ENCODE measurements around the gene PRKD1.

PRKD1 gene

DNA sequence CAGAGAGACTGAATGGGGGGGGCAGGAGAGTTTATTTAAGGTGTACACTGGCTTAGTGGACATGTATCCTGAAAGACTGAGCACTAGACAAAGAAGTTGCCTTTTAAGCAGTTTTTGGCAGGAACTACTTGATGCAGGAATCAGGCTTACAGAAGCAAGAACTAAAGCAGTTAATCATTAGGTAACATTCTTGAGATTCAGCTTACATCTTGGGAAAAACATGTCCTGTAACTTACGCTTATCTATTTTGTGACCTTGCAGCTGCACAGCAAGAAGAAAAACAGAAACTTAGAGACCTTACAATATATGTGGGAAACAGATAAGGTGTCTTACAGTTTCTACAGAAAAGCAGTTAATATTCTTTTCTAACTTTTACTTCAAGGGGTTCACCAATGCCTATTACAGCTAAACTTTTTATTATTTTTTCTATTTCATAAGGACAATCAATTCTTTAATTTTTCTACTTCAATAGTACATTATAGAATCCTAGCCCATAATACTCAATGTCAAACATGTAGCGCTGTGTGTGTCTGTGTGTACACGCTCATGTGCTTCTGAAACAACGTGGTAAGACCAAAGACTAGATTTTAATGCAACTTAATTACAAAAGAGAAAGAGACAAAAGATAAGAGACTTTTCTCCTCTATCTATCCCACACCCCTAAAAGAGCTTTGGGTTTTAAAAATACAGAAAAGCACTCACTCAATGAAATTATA, 276.9 kb downstream of the PRKD1 start:
- no peaks in the 10 kb centered on the region for H3K4me1 ChIP-seq (ENCODE audit: control insufficient read depth, insufficient read depth, low read length)
- H3K4me3 ChIP-seq (ENCODE audit: low read depth, low read length): no peak overlapping the region
- H3K9ac ChIP-seq (ENCODE audit: low read length): no peak overlapping the region
- no peaks in the 10 kb centered on the region for H3K27me3 ChIP-seq (ENCODE audit: control insufficient read depth, insufficient read depth, low read length)
- H3K36me3 ChIP-seq (ENCODE audit: control insufficient read depth, insufficient read depth, low read length): no peaks in the 10 kb centered on the region
- peaks cover 27% of the 10 kb centered on the region for H3K9me3 ChIP-seq (ENCODE audit: control insufficient read depth, insufficient read depth, low read depth, low read length)
- H3K27ac ChIP-seq (ENCODE audit: low read depth, low read length): no peak overlapping the region

DNA sequence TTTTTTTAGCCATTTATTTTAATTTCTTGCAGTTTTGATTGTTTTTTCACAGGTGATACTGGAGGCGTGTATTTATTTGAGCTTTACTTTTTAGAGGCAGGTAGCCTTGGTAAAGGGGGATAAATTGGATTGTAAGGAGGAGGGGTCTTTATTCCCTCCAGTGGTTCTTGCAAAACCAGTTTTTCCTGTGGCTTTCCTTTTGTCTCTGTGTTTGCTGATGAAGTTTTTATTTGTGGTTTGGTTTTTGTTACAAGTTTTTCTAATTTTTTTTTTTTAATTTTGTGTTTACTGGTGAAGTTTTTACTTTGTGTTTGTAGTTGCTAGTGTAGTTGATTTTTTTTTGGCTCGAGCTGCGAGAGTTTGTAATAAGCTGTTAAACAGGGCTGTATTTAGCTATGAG, 278.5 kb downstream of the PRKD1 start:
- H3K9me3 ChIP-seq (ENCODE audit: control insufficient read depth, insufficient read depth, low read depth, low read length): peaks cover 27% of the 10 kb centered on the region
- no peak overlapping the region for H3K9ac ChIP-seq (ENCODE audit: low read length)
- no peaks in the 10 kb centered on the region for H3K36me3 ChIP-seq (ENCODE audit: control insufficient read depth, insufficient read depth, low read length)
- H3K27ac ChIP-seq (ENCODE audit: low read depth, low read length): no peak overlapping the region
- H3K4me3 ChIP-seq (ENCODE audit: low read depth, low read length): no peak overlapping the region
- no peaks in the 10 kb centered on the region for H3K4me1 ChIP-seq (ENCODE audit: control insufficient read depth, insufficient read depth, low read length)
- H3K27me3 ChIP-seq (ENCODE audit: control insufficient read depth, insufficient read depth, low read length): no peaks in the 10 kb centered on the region

DNA sequence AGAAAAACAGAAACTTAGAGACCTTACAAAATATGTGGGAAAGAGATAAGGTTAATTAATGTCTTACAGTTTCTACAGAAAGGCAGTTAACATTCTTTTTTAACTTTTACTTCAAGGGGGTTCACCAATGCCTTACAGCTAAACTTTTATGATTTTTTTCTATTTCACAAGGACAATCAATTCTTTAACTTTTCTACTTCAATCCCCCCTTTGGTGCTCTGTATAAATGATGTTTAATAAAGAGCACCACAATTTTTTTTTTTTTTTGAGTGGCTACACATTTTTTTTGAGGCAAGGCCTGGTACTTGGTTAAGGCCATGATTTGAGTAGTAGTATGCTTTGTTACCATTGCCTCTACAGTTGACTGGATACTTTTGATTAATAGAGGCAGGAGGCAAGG, 279.6 kb downstream of the PRKD1 start:
- H3K4me3 ChIP-seq (ENCODE audit: low read depth, low read length): no peak overlapping the region
- H3K27ac ChIP-seq (ENCODE audit: low read depth, low read length): no peak overlapping the region
- H3K9me3 ChIP-seq (ENCODE audit: control insufficient read depth, insufficient read depth, low read depth, low read length): peaks cover 27% of the 10 kb centered on the region
- H3K36me3 ChIP-seq (ENCODE audit: control insufficient read depth, insufficient read depth, low read length): no peaks in the 10 kb centered on the region
- no peaks in the 10 kb centered on the region for H3K27me3 ChIP-seq (ENCODE audit: control insufficient read depth, insufficient read depth, low read length)
- H3K9ac ChIP-seq (ENCODE audit: low read length): no peak overlapping the region
- H3K4me1 ChIP-seq (ENCODE audit: control insufficient read depth, insufficient read depth, low read length): no peaks in the 10 kb centered on the region

DNA sequence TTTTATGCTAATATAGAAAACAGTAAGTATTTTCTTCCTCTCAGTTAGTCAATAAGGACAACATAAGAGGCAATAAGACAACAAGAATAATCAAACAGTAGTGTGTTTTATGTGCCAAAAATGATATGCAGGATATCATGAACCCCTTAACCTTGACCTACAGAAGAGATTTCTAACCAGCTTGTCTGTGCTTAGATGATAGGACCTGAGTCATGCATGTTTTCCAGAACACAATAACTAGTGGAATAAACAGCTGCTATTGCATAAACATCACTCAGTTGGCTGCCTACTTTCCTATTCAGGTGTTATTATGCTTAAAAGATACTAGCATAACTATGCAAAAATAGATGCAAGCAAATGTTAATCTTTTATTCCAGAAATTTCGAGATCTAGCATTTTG, 282.5 kb downstream of the PRKD1 start:
- H3K27me3 ChIP-seq (ENCODE audit: control insufficient read depth, insufficient read depth, low read length): no peaks in the 10 kb centered on the region
- no peak overlapping the region for H3K27ac ChIP-seq (ENCODE audit: low read depth, low read length)
- H3K36me3 ChIP-seq (ENCODE audit: control insufficient read depth, insufficient read depth, low read length): no peaks in the 10 kb centered on the region
- no peaks in the 10 kb centered on the region for H3K4me1 ChIP-seq (ENCODE audit: control insufficient read depth, insufficient read depth, low read length)
- no peak overlapping the region for H3K4me3 ChIP-seq (ENCODE audit: low read depth, low read length)
- H3K9ac ChIP-seq (ENCODE audit: low read length): no peak overlapping the region
- H3K9me3 ChIP-seq (ENCODE audit: control insufficient read depth, insufficient read depth, low read depth, low read length): peaks cover 23% of the 10 kb centered on the region

DNA sequence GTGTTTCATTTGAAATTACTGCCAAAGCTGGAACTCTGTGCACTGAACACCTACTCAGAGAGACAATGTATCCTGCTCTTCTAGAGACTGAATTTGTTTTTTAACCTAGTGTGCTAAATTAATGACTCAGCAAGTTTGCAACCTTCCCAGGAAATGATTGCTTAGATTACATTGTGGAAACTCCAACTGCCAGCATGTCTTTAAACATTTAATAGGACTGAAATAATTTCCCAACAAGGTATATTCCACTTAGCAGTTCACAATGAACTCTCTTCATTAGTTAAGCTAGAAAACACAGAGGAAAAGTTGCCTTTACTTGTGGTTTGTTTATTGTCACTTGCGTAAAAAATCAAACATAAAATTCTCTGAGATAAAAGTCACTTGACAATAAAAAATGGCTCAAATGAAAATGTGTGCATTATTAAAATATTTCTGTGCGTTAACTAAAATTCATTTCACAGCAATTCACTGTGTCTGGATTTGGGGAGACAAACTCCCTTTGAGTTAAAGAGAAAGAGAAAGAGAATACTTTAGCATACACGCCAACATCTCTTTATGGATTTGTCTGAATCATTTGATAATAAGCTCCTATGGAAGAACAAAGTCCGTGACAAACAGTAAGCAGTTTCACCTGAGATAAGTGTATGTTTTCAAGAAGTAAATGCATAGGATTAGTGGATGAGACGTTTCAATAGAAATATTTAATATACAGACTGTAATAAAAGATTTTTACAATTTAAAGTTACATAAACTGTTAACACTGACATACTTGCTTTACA, 284.0 kb downstream of the PRKD1 start:
- H3K36me3 ChIP-seq (ENCODE audit: control insufficient read depth, insufficient read depth, low read length): no peaks in the 10 kb centered on the region
- H3K9me3 ChIP-seq (ENCODE audit: control insufficient read depth, insufficient read depth, low read depth, low read length): peaks cover 23% of the 10 kb centered on the region
- H3K9ac ChIP-seq (ENCODE audit: low read length): no peak overlapping the region
- no peaks in the 10 kb centered on the region for H3K4me1 ChIP-seq (ENCODE audit: control insufficient read depth, insufficient read depth, low read length)
- H3K27ac ChIP-seq (ENCODE audit: low read depth, low read length): no peak overlapping the region
- no peak overlapping the region for H3K4me3 ChIP-seq (ENCODE audit: low read depth, low read length)
- H3K27me3 ChIP-seq (ENCODE audit: control insufficient read depth, insufficient read depth, low read length): no peaks in the 10 kb centered on the region

DNA sequence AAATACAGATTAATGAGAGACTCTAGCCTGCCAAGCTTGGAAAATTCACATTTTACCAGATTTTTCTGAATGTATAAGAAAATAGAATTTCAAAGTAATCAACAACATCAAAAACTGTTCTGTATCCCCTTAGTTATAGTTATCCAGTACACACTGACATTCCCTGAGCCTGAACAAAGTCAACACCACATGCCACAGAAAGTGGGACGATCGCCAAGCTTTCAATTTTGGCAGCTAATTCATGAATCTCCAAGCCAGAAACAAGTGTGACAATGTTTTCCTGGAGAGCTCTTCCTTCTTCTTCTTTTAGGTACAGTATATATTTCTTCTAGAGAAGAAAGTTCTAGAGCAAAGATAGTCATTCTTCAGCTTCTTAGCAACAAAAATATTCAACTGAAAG, 290.2 kb downstream of the PRKD1 start:
- no peaks in the 10 kb centered on the region for H3K9me3 ChIP-seq (ENCODE audit: control insufficient read depth, insufficient read depth, low read depth, low read length)
- H3K9ac ChIP-seq (ENCODE audit: low read length): no peak overlapping the region
- H3K36me3 ChIP-seq (ENCODE audit: control insufficient read depth, insufficient read depth, low read length): no peaks in the 10 kb centered on the region
- no peaks in the 10 kb centered on the region for H3K27me3 ChIP-seq (ENCODE audit: control insufficient read depth, insufficient read depth, low read length)
- no peaks in the 10 kb centered on the region for H3K4me1 ChIP-seq (ENCODE audit: control insufficient read depth, insufficient read depth, low read length)
- H3K4me3 ChIP-seq (ENCODE audit: low read depth, low read length): no peak overlapping the region
- no peak overlapping the region for H3K27ac ChIP-seq (ENCODE audit: low read depth, low read length)

DNA sequence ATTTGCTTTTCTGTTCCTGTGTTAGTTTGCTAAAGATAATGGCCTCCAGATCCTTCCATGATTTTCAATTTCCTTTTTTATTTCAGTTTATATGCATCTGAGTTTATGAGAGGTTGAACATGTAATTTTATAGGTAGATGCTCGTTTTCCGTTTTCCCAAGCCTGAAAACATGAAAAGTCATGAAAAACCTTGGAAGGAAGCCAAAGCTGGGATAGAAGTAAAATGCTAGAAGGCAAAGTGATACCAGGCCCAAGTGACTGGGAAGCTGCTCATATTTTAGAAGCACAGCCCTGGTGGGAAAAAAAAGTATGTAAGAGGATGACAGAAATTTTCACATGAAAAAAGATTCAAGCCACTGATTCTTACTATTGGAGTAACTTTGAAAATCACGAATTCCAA, 290.8 kb downstream of the PRKD1 start:
- Histone ChIP-seq H3K9me3 (ENCODE audit: control insufficient read depth, insufficient read depth, low read depth, low read length) (no peaks in the 10 kb centered on the region), H3K9ac (ENCODE audit: low read length) (no peak overlapping the region), H3K36me3 (ENCODE audit: control insufficient read depth, insufficient read depth, low read length) (no peaks in the 10 kb centered on the region), H3K27ac (ENCODE audit: low read depth, low read length) (no peak overlapping the region), H3K27me3 (ENCODE audit: control insufficient read depth, insufficient read depth, low read length) (no peaks in the 10 kb centered on the region), H3K4me3 (ENCODE audit: low read depth, low read length) (no peak overlapping the region), H3K4me1 (ENCODE audit: control insufficient read depth, insufficient read depth, low read length) (no peaks in the 10 kb centered on the region)

DNA sequence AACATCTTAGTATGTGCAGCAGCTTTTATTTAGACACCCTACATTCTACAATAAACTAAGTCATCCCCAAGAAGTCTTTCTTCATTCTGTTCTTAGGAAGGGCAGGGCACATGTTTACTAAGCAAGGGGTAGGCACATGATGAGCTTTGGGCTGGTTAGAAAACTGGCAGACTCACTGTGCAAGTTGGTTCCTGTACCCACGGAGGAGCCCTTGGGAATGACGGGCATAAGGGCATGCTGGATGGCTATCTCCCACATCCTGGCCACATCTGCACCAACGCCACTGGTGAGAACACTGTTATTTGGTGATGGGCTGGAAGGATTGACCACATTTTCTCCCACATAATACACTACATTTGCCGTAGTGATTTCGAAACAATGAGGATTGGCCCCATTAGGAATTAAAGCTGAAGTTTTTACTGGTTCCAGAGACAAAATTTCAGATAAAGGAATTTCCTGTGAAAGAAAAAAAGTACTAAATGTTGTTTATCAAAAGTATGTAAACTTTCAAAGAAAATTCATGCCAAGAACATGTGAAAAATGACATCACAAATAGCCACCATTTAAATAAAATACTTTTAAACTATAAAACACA, 297.0 kb downstream of the PRKD1 start:
- H3K9ac ChIP-seq (ENCODE audit: low read length): no peak overlapping the region
- H3K4me1 ChIP-seq (ENCODE audit: control insufficient read depth, insufficient read depth, low read length): no peaks in the 10 kb centered on the region
- H3K27ac ChIP-seq (ENCODE audit: low read depth, low read length): no peak overlapping the region
- H3K27me3 ChIP-seq (ENCODE audit: control insufficient read depth, insufficient read depth, low read length): no peaks in the 10 kb centered on the region
- no peaks in the 10 kb centered on the region for H3K36me3 ChIP-seq (ENCODE audit: control insufficient read depth, insufficient read depth, low read length)
- no peak overlapping the region for H3K4me3 ChIP-seq (ENCODE audit: low read depth, low read length)
- no peaks in the 10 kb centered on the region for H3K9me3 ChIP-seq (ENCODE audit: control insufficient read depth, insufficient read depth, low read depth, low read length)

DNA sequence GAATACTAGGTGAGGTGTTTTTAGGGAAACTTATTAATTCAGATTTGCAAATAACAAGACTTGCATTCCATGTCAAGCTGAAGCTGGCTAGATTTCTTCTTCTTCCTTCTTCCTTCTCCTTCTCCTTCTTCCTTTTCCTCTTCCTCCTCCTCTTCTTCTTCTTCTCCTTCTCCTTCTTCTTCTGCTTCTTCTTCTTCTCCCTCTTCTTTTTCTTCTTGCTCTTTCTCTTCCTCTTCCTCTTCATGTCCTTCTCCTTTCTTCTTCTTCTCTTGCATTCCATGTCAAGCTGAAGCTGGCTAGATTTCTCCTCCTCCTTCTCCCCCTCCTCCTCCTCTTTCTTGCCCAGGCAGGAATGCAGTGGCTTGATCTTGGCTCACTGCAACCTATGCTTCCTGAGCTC, 297.8 kb downstream of the PRKD1 start:
- H3K9me3 ChIP-seq (ENCODE audit: control insufficient read depth, insufficient read depth, low read depth, low read length): no peaks in the 10 kb centered on the region
- no peaks in the 10 kb centered on the region for H3K36me3 ChIP-seq (ENCODE audit: control insufficient read depth, insufficient read depth, low read length)
- no peak overlapping the region for H3K27ac ChIP-seq (ENCODE audit: low read depth, low read length)
- H3K9ac ChIP-seq (ENCODE audit: low read length): no peak overlapping the region
- no peaks in the 10 kb centered on the region for H3K4me1 ChIP-seq (ENCODE audit: control insufficient read depth, insufficient read depth, low read length)
- no peaks in the 10 kb centered on the region for H3K27me3 ChIP-seq (ENCODE audit: control insufficient read depth, insufficient read depth, low read length)
- H3K4me3 ChIP-seq (ENCODE audit: low read depth, low read length): no peak overlapping the region

DNA sequence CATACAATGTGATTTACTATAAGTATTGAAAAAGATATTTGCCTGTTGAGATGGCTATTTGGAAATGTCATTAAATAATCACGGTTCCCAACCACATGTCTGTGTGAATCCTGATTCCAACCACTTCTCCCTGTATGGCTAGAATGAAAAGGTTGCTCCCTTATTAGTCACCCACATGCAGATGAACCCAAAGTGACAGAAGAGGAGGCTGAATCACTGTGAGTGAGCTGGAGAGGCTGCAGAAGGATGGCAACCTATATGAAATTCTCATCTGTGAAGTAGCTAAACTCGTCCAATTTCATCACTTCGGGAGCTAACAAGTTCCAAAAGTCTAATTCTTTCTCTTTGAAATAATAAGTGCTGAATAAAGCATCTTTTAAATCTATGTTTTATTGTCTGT, 300.5 kb downstream of the PRKD1 start:
- Histone ChIP-seq H3K36me3 (ENCODE audit: control insufficient read depth, insufficient read depth, low read length) (no peaks in the 10 kb centered on the region), H3K27ac (ENCODE audit: low read depth, low read length) (no peak overlapping the region), H3K9ac (ENCODE audit: low read length) (no peak overlapping the region), H3K27me3 (ENCODE audit: control insufficient read depth, insufficient read depth, low read length) (no peaks in the 10 kb centered on the region), H3K4me3 (ENCODE audit: low read depth, low read length) (no peak overlapping the region), H3K9me3 (ENCODE audit: control insufficient read depth, insufficient read depth, low read depth, low read length) (no peaks in the 10 kb centered on the region), H3K4me1 (ENCODE audit: control insufficient read depth, insufficient read depth, low read length) (no peaks in the 10 kb centered on the region)

DNA sequence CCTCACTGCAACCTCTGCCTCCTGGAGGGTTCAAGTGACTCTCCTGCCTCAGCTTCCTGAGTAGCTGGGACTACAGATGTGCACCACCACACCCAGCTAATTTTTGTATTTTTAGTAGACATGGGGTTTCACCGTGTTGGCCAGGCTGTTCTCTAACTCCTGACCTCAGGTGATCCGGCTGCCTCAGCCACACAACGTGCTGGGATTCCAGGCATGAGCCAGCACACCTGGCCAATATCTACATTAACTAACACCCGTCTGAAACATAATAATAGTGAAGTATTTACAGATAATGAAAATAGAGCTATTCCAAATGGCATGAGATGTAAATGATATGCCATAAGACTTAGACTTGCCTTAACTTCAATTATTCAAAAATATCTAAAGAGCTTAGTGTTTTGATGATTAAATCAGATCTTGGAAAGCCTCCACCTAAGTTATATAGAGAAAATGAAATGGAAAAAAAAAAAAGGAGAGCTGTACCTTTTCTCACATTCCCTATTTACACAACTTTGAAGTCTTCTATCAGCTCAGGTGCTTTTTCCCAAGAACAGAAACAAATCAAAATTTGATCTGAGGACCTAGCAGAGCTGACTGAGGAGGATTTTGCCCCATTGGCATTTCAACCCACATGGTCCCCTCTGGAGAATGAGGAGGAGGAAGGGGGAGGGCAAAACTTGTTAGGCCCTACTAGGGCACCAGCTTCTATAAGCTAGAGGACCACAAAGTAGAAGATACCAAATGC, 309.2 kb downstream of the PRKD1 start:
- no peaks in the 10 kb centered on the region for H3K36me3 ChIP-seq (ENCODE audit: control insufficient read depth, insufficient read depth, low read length)

More for the DNA sequence above, 309.2 kb downstream of the PRKD1 start:
- H3K27me3 ChIP-seq (ENCODE audit: control insufficient read depth, insufficient read depth, low read length): no peaks in the 10 kb centered on the region
- no peaks in the 10 kb centered on the region for H3K4me1 ChIP-seq (ENCODE audit: control insufficient read depth, insufficient read depth, low read length)
- H3K4me3 ChIP-seq (ENCODE audit: low read depth, low read length): no peak overlapping the region
- no peak overlapping the region for H3K9ac ChIP-seq (ENCODE audit: low read length)
- peaks cover 3% of the 10 kb centered on the region; the same call in 1 of the 2 replicates for H3K9me3 ChIP-seq (ENCODE audit: control insufficient read depth, insufficient read depth, low read depth, low read length)
- no peak overlapping the region for H3K27ac ChIP-seq (ENCODE audit: low read depth, low read length)

All from HUES6 (cell line).